Neural cell (in vitro differentiated cells): ENCODE results near the gene ARFGEF3. TPM values are rescaled to one million over a fixed set of nuclear protein-coding genes. Genes with fewer than 3 reads are reported as not detected.

ENCODE experiments used
- H2AFZ ChIP-seq: fragments of 200-600, 300-800 bp; sonication (generic), shearing (Covaris generic); 2 replicates; pipeline ENCODE4 v1.6.0; 2014; ENCODE audit warnings: low read depth, mild to moderate bottlenecking, antibody characterized with exemption, low read length, moderate library complexity
- H3F3A ChIP-seq: fragments of 200-600 bp; shearing (Covaris generic); 2 replicates; pipeline ENCODE4 v1.6.1; 2016; ENCODE audit warnings: mild to moderate bottlenecking, moderate library complexity, mixed read lengths, antibody characterized with exemption, low read length; ENCODE audit not compliant: insufficient read depth, poor library complexity, severe bottlenecking
- H3K27ac ChIP-seq: fragments of 200-600, 300-800 bp; sonication (generic), shearing (Covaris generic); 2 replicates; pipeline ENCODE4 v1.5.1; 2014; ENCODE audit warnings: mild to moderate bottlenecking, low read length, moderate library complexity
- H3K27me3 ChIP-seq: fragments of 300-800, 200-600 bp; sonication (generic), shearing (Covaris generic); 2 replicates; pipeline ENCODE4 v1.6.0; 2014; ENCODE audit warnings: mild to moderate bottlenecking, low read depth, low read length, moderate library complexity; ENCODE audit not compliant: insufficient read depth
- H3K36me3 ChIP-seq: fragments of 300-800, 200-600 bp; sonication (generic), shearing (Covaris generic); 2 replicates; pipeline ENCODE4 v1.5.1; 2014; ENCODE audit warnings: mild to moderate bottlenecking, antibody characterized with exemption, low read length, moderate library complexity; ENCODE audit not compliant: insufficient read depth
- H3K4me2 ChIP-seq: fragments of 300-800, 200-600 bp; sonication (generic), shearing (Covaris generic); 2 replicates; pipeline ENCODE4 v1.6.0; 2014; ENCODE audit warnings: mild to moderate bottlenecking, low read length
- H3K4me3 ChIP-seq: fragments of 300-800, 200-600 bp; sonication (generic), shearing (Covaris generic); 2 replicates; pipeline ENCODE4 v1.5.1; 2014; ENCODE audit warnings: mild to moderate bottlenecking, low read length, moderate library complexity
- H3K79me2 ChIP-seq: fragments of 200-600 bp; shearing (Covaris generic); replicated peaks from 2 replicates; pipeline ENCODE4 v1.6.0; 2014; ENCODE audit warnings: mild to moderate bottlenecking, low read length, moderate library complexity; ENCODE audit not compliant: insufficient read depth
- H3K9ac ChIP-seq: fragments of 300-800, 200-600 bp; sonication (generic), shearing (Covaris generic); 2 replicates; pipeline ENCODE4 v1.6.1; 2016; ENCODE audit warnings: mild to moderate bottlenecking, low read length, mixed read lengths
- H3K9me2 ChIP-seq: fragments of 200-600 bp; shearing (Covaris generic); 2 replicates; pipeline ENCODE4 v1.6.1; 2016; ENCODE audit warnings: mild to moderate bottlenecking, low read length, mixed read lengths; ENCODE audit not compliant: insufficient read depth
- H3K9me3 ChIP-seq: fragments of 200-600, 300-800 bp; sonication (generic), shearing (Covaris generic); 2 replicates; pipeline ENCODE4 v1.6.1; 2016; ENCODE audit warnings: mild to moderate bottlenecking, mixed run types, low read length, moderate library complexity, mixed read lengths
- H4K20me1 ChIP-seq: fragments of 200-600 bp; shearing (Covaris generic); 2 replicates; pipeline ENCODE4 v1.6.1; 2016; ENCODE audit warnings: mild to moderate bottlenecking, mixed run types; ENCODE audit not compliant: insufficient read depth
- CTCF ChIP-seq: fragments of 450-650 bp; IDR thresholded peaks from 2 replicates; pipeline ENCODE4 v1.5.1; 2014; ENCODE audit warnings: antibody characterized with exemption, mild to moderate bottlenecking, moderate library complexity; ENCODE audit not compliant: poor library complexity, severe bottlenecking
- EZH2 ChIP-seq: fragments of 200-600, 300-800 bp; shearing (Covaris generic), sonication (generic); IDR thresholded peaks from 2 replicates; pipeline ENCODE4 v1.6.1; 2014; ENCODE audit warnings: antibody characterized with exemption, low read length, borderline replicate concordance, mild to moderate bottlenecking; ENCODE audit not compliant: insufficient read depth, poor library complexity, severe bottlenecking
- MXI1 ChIP-seq: fragments of 450-650 bp; conservative IDR thresholded peaks from 2 replicates; pipeline ENCODE4 v1.6.1; 2014; ENCODE audit warnings: antibody characterized with exemption, mild to moderate bottlenecking; ENCODE audit not compliant: poor library complexity, severe bottlenecking
- POLR2AphosphoS5 ChIP-seq: IDR thresholded peaks from 2 replicates; pipeline ENCODE4 v1.6.1; 2012
- RAD21 ChIP-seq: fragments of 450-650 bp; conservative IDR thresholded peaks from 2 replicates; pipeline ENCODE4 v1.6.1; 2014; ENCODE audit warnings: antibody characterized with exemption, mild to moderate bottlenecking, moderate library complexity
- REST ChIP-seq: IDR thresholded peaks from 2 replicates; pipeline ENCODE4 v1.6.1; 2012; ENCODE audit warnings: borderline replicate concordance
- SMC3 ChIP-seq: fragments of 450-650 bp; conservative IDR thresholded peaks from 2 replicates; pipeline ENCODE4 v1.6.1; 2014; ENCODE audit warnings: antibody characterized with exemption, mild to moderate bottlenecking, moderate library complexity; ENCODE audit not compliant: poor library complexity
- TAF1 ChIP-seq: IDR thresholded peaks from 2 replicates; pipeline ENCODE4 v1.6.1; 2012; ENCODE audit warnings: low read depth
- polyA plus RNA-seq: library from polyadenylated mRNA; depleted of rRNA; stranded (reverse); fragments of >200 nt; gene quantifications from 2 replicates; pipeline ENCODE4 v1.2.3, GENCODE V29; 2014

ARFGEF3 gene
- polyA plus RNA-seq, 1 donor from 2014 or later = 4.6 TPM

GRCh38 chr6:138230221-138230620 lies 68.5 kb downstream of the ARFGEF3 start:
- no peak overlapping the region for H2AFZ ChIP-seq
- H3K4me3 ChIP-seq = no peak overlapping the region
- no peak overlapping the region for H3K27ac ChIP-seq
- no peaks in the 10 kb centered on the region for H3K36me3 ChIP-seq
- H3F3A ChIP-seq = no peaks in the 10 kb centered on the region
- no peaks in the 10 kb centered on the region for H4K20me1 ChIP-seq
- H3K4me2 ChIP-seq = no peak overlapping the region
- TF ChIP-seq EZH2 (no peak), MXI1 (no peak), RAD21 (no peak)
- no peaks in the 10 kb centered on the region for H3K79me2 ChIP-seq
- no peak overlapping the region for H3K9ac ChIP-seq
- no peaks in the 10 kb centered on the region for H3K27me3 ChIP-seq
- H3K9me2 ChIP-seq = no peaks in the 10 kb centered on the region
- no peaks in the 10 kb centered on the region for H3K9me3 ChIP-seq

- peak overlapping the region; percentile 53 for H3K27ac ChIP-seq
- TF ChIP-seq REST (no peak), CTCF (no peak), RAD21 (no peak), EZH2 (no peak), SMC3 (no peak), POLR2AphosphoS5 (no peak), MXI1 (no peak), TAF1 (no peak)
- no peaks in the 10 kb centered on the region for H3F3A ChIP-seq
- H2AFZ ChIP-seq = no peak overlapping the region
- H3K9me2 ChIP-seq = no peaks in the 10 kb centered on the region
- peak overlapping the region; percentile 21 for H3K9ac ChIP-seq
- no peaks in the 10 kb centered on the region for H3K79me2 ChIP-seq
- H3K4me2 ChIP-seq = no peak overlapping the region
- no peaks in the 10 kb centered on the region for H3K27me3 ChIP-seq
- H4K20me1 ChIP-seq = no peaks in the 10 kb centered on the region
- no peaks in the 10 kb centered on the region for H3K9me3 ChIP-seq
- no peaks in the 10 kb centered on the region for H3K36me3 ChIP-seq
- no peak overlapping the region for H3K4me3 ChIP-seq
Observed at GRCh38 chr6:138230759-138231380, 69.1 kb downstream of the ARFGEF3 start.
